ENCODE results near the gene SRRM1.

DNA sequence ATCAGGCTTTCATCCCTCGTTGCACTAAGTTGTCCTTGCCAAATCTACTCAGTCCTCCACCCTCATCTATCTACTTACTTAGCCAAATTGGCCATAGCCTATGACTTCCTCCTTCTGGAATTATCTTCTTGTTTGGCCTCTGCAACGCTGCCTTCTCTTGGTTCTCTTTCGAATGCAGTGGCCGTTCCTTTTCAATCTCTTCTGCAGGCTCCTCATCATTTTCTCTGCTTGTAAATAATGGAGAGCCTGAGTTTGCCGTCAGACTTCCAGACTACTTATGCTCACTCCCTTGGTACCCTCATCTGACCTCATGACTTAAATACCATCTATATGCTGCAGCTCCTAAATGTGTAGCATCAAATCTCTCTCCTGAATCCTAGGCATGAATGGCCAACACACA, 22.4 kb upstream of the SRRM1 start:
- TF ChIP-seq CTCF (IDR thresholded peaks at IDR 0.05; ENCODE audit: extremely low read depth in 1 of 2, insufficient read depth in 1 of 2, low read depth in 1 of 2, low read length in 2 of 2) (no peak), POLR2AphosphoS5 (IDR thresholded peaks at IDR 0.05; ENCODE audit: insufficient read depth, low read depth, low read length) (no peak)

Data from endothelial cell of umbilical vein (primary cell).